ENCODE results near the gene ENTREP1. TPM values are rescaled to one million over a fixed set of nuclear protein-coding genes. Genes with fewer than 3 reads are reported as not detected.

The ENTREP1 gene
- total and polyA plus RNA-seq, 4 donors, result 0.07 to 0.33 (median 0.12) TPM

GRCh38 chr9:69431777-69432176 lies 106.8 kb downstream of the ENTREP1 start:
- TF ChIP-seq EGR1 (IDR thresholded peaks at IDR 0.05; ENCODE audit: low read depth in 2 of 2) (no peak), HNF4G (IDR thresholded peaks at IDR 0.05) (no peak), FOXA2 (IDR thresholded peaks at IDR 0.05) (no peak), JUND (IDR thresholded peaks at IDR 0.05) (no peak)
- Histone ChIP-seq H3K4me1 (ENCODE audit: control insufficient read depth in 4 of 4, insufficient read depth in 4 of 4, low read length in 3 of 4) (no peaks in the 10 kb centered on the region), H3K27ac (ENCODE audit: low read depth in 1 of 2, low read length in 2 of 2) (no peak overlapping the region), H3K36me3 (ENCODE audit: control insufficient read depth in 4 of 4, insufficient read depth in 3 of 4, low read depth in 1 of 4, low read length in 3 of 4) (peaks cover 0 to 18% (median 6%) of the 10 kb centered on the region in 4 donors), H3K9me3 (ENCODE audit: control insufficient read depth in 4 of 4, low read length in 3 of 4) (no peaks in the 10 kb centered on the region), H3K9ac (ENCODE audit: low read depth in 1 of 2, low read length in 2 of 2) (no peak overlapping the region), H3K4me3 (ENCODE audit: low read depth in 1 of 3, low read length in 3 of 3) (no peak overlapping the region), H3K27me3 (ENCODE audit: control insufficient read depth in 4 of 4, insufficient read depth in 4 of 4, low read length in 3 of 4) (no peaks in the 10 kb centered on the region)
- DNase-seq (ENCODE audit: low spot score), result no peak
- WGBS, result 95% methylated on average over 1 of the region's 1 CpG

- WGBS, result 90% methylated on average over 11 of the region's 11 CpGs
- Histone ChIP-seq H3K27me3 (ENCODE audit: control insufficient read depth in 4 of 4, insufficient read depth in 4 of 4, low read length in 3 of 4) (no peaks in the 10 kb centered on the region), H3K36me3 (ENCODE audit: control insufficient read depth in 4 of 4, insufficient read depth in 3 of 4, low read depth in 1 of 4, low read length in 3 of 4) (peaks cover 0 to 18% (median 6%) of the 10 kb centered on the region in 4 donors), H3K27ac (ENCODE audit: low read depth in 1 of 2, low read length in 2 of 2) (no peak overlapping the region), H3K9ac (ENCODE audit: low read depth in 1 of 2, low read length in 2 of 2) (no peak overlapping the region), H3K4me3 (ENCODE audit: low read depth in 1 of 3, low read length in 3 of 3) (no peak overlapping the region), H3K9me3 (ENCODE audit: control insufficient read depth in 4 of 4, low read length in 3 of 4) (no peaks in the 10 kb centered on the region), H3K4me1 (ENCODE audit: control insufficient read depth in 4 of 4, insufficient read depth in 4 of 4, low read length in 3 of 4) (no peaks in the 10 kb centered on the region)
- no peak for TF ChIP-seq RAD21 (IDR thresholded peaks at IDR 0.05)
- no peak for TF ChIP-seq TAF1 (conservative IDR thresholded peaks at IDR 0.05)
- no peak for TF ChIP-seq NR2F2 (IDR thresholded peaks at IDR 0.05)
- TF ChIP-seq SP1 (IDR thresholded peaks at IDR 0.05), result no peak
- no peak for TF ChIP-seq ATF3 (IDR thresholded peaks at IDR 0.05)
- no peak for TF ChIP-seq RXRA (IDR thresholded peaks at IDR 0.05)
- TF ChIP-seq, protein P1, sequence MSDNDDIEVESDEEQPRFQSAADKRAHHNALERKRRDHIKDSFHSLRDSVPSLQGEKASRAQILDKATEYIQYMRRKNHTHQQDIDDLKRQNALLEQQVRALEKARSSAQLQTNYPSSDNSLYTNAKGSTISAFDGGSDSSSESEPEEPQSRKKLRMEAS (IDR thresholded peaks at IDR 0.05), result no peak
- TF ChIP-seq ZBTB33 (IDR thresholded peaks at IDR 0.05), result no peak
- TF ChIP-seq, protein P2, sequence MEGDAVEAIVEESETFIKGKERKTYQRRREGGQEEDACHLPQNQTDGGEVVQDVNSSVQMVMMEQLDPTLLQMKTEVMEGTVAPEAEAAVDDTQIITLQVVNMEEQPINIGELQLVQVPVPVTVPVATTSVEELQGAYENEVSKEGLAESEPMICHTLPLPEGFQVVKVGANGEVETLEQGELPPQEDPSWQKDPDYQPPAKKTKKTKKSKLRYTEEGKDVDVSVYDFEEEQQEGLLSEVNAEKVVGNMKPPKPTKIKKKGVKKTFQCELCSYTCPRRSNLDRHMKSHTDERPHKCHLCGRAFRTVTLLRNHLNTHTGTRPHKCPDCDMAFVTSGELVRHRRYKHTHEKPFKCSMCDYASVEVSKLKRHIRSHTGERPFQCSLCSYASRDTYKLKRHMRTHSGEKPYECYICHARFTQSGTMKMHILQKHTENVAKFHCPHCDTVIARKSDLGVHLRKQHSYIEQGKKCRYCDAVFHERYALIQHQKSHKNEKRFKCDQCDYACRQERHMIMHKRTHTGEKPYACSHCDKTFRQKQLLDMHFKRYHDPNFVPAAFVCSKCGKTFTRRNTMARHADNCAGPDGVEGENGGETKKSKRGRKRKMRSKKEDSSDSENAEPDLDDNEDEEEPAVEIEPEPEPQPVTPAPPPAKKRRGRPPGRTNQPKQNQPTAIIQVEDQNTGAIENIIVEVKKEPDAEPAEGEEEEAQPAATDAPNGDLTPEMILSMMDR (IDR thresholded peaks at IDR 0.05; ENCODE audit: low read depth, low read length, missing input control), result no peak
- TF ChIP-seq REST (IDR thresholded peaks at IDR 0.05), result no peak
- no peak for TF ChIP-seq HNF4A (conservative IDR thresholded peaks at IDR 0.05)
- TF ChIP-seq YY1 (IDR thresholded peaks at IDR 0.05), result no peak
- no peak for TF ChIP-seq FOXA1 (IDR thresholded peaks at IDR 0.05)
- no peak for TF ChIP-seq FOXA2 (IDR thresholded peaks at IDR 0.05)
- no peak for TF ChIP-seq HNF4G (IDR thresholded peaks at IDR 0.05)
- TF ChIP-seq JUND (IDR thresholded peaks at IDR 0.05), result no peak
- no peak for TF ChIP-seq EGR1 (IDR thresholded peaks at IDR 0.05; ENCODE audit: low read depth in 2 of 2)
- TF ChIP-seq GABPA (IDR thresholded peaks at IDR 0.05 in 1 of 2, conservative IDR thresholded peaks at IDR 0.05 in 1 of 2), result no peak
- DNase-seq (ENCODE audit: low spot score), result no peak
Observed at GRCh38 chr9:69432623-69433022, 107.6 kb downstream of the ENTREP1 start.
